ENCODE data around the gene ME3.
"Not testable (repeated sequence)": the region's sequence is repeated elsewhere in the genome, so short reads cannot be mapped to it uniquely, and the experiment has no call there.

ME3 gene

DNA sequence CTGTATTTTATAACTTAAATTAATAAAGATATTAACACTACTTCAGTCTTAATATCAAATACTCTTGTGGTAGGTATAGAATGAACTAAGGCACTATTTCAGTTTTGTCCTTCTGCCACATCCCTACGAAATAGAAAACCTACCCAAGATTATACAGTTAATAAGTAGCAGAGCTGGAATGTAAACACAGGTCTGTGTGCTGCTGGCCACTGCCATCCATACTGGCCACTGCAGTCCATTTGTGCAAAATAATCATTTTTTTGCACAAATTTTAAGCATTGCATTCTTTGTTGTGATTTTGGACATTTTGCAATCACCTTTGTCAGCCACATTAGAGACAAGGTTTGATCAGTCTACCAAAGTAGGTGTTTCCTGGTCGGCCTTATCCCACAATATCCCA lies 91.9 kb downstream of the ME3 start:
- no peak for DNase-seq

DNA sequence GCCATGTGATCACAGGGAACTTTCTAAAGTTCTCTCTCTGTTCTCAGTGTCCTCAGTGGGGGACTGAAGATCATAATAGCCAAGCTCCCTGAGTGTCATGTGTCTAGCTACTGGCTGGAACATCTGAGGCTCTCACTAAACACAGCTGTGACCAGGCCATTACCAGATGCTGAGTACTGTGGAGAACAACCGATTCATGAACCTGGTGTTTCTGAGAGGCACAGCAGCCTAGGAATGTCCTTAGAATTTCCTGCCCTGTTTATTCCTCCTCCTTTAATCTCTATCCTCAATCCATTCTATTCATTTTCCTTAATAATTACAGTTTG lies 93.0 kb downstream of the ME3 start:
- DNase-seq, result no peak

DNA sequence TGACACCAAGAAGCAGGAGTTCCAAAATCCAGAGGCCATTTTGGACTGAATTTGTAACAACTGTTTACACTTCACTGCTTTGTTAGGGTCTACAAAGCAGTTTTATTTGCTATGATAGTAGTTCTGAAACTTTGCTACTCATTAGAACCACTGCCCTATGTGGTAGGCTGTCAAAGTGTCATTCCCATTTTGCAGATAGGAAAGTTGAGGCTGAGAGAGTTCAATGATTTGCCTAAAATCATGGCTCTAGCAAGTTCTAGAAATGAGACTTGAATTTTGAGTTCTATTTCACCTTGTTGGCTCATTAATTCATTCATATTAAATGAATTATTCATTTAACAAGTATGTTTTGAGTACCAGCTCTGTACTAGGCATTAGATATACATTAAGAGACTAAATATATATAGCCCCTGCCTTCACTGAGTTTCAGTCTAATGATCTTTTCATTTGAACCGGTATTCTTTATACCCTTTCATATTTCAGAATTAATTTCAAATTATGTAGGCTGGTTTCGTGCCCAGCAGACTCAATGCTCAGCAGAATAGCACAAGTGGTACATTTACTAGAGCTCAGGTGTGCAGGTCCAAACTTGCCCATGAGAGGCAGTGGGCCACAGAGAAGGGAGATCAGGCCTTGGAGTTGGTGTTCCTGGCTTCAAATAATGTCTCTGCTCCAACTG lies 93.5 kb downstream of the ME3 start:
- no peak for DNase-seq

- DNase-seq, result no peak
Observed at GRCh38 chr11:86577644-86578636, 94.5 kb downstream of the ME3 start.

- DNase-seq, result no peak
Observed at GRCh38 chr11:86576946-86577624, 95.3 kb downstream of the ME3 start.

GRCh38 chr11:86575927-86576326 lies 96.5 kb downstream of the ME3 start:
- DNase-seq, result no peak

DNA sequence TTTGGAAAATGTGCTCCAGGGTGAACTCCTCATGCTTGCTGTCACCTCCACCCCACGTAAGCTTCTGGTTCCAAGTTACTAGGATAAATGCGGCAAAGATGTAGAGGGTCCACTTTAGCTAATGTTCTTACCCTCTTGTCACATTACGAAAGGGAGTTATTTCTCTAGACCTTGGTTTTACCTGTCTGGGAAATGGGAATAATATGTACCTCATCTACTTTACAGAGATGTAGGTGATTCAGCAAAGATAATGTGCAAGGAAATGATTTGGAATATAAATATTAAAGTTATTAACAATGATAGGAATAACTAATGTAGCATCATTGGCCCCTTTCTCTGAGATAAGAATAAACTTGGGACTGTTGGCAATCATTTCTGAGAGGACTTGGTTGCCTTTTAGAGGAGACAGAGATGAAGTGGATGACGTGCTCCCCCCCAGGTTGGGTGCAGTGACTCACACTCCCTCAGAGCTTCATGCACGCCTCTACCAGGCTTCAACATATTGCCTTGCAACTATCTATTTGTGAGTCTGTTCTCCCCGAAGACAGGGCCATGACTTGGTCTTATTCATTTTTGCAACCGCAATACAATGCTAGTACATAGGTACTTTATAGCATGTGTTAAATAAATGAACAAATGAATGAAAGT lies 97.1 kb downstream of the ME3 start:
- DNase-seq, result no peak

- no peak for DNase-seq
Observed at GRCh38 chr11:86574493-86575207, 97.8 kb downstream of the ME3 start.

- DNase-seq, result peak; percentile 27
Observed at GRCh38 chr11:86571273-86571948, 101.0 kb downstream of the ME3 start.

GRCh38 chr11:86570451-86570850 lies 102.0 kb downstream of the ME3 start:
- DNase-seq, result no peak

- DNase-seq, result no peak
Observed at GRCh38 chr11:86570020-86570419, 102.4 kb downstream of the ME3 start.

- DNase-seq, result no peak
Observed at GRCh38 chr11:86569109-86569508, 103.3 kb downstream of the ME3 start.

GRCh38 chr11:86565801-86566312 lies 106.6 kb downstream of the ME3 start:
- no peak for DNase-seq

- DNase-seq, result no peak
Observed at GRCh38 chr11:86565388-86565787, 107.0 kb downstream of the ME3 start.

- not testable (repeated sequence) for DNase-seq
Observed at GRCh38 chr11:86562842-86563241, 109.6 kb downstream of the ME3 start.

DNA sequence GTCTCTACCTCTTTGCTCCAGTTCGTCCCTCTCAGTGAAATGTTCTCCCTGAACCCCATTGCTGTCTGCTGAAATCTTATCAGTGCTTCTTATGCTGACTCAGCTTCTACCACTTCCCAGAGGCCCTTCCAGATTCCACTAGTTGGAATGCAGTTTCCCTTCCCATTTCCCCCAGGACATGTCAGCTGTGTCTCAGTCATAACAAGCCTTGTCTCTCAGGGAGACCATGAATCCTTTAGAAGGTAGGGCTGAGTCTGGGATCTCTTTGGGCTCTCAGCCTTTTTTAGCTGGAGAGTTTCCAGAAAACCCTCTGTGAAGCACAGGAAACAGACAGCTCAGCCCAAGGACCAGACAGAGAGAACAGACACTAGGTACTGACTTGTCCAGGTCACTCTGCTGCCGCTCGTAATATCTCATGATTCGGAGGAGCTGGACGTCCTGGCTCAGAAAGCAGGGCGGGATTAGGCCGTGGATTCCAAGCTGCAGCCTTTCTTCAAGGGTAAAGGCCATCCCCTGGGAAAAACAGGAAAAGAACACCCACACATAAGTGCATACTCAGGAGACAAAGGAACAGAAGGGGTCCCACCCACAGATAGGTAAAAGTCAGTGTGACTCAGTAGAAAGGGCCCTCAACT lies 113.0 kb downstream of the ME3 start:
- DNase-seq, result no peak

DNA sequence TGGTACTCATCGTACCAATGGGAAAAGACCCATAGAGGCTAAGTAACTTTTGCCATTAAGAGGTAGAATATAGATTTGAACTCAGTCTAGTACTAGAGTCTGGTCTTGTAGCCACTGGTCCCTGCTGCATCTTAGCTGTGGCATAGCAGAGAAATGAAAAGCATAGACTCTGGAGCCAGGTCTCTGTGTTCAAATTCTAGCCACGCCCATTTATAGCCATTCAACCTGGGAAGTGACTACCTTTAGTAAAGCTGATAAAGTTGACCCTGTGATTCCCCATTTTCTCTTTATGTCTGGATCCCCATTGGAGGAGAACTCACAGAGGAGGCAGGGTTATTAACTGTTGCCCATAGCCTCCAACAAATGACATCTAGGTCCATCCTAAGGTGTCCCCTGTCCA lies 113.6 kb downstream of the ME3 start:
- no peak for DNase-seq

GRCh38 chr11:86558207-86558606 lies 114.2 kb downstream of the ME3 start:
- DNase-seq, result no peak

DNA sequence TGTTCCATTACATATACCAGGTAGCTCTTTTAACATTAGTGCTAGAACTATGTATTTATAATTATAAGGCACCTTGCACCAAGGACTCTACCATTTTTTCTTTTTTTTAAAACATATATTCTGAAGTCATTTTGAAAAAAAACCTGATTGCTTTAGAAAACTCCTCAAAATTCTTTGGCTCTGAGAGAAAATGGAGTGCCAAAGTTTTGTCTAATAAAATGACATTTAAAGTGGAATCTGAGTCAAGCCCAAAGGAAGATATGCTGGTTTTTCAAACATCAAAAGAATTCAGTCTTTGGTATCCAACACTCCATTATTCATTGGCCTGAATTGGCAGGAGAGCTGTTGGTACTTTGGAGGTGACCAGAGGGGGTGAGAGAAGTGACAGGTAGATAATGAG lies 116.5 kb downstream of the ME3 start:
- DNase-seq, result no peak

DNA sequence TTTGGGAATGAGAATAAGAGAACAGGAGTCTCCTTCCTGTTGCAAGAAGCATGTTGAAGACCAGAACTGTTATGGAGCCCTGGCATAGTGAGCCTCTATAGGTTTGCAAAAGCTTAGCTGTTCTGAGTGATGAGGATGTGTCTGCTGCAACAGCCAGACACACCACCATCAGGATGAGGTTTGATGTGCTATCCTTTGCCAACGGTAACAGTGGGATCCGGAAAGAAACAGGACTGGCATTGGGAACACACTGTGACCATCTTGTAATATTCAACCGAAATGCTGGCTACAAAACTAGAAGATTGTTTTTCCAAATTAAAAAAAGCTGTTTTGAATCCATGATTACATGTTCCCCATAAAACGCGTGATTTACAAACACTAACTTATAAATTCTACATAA lies 117.0 kb downstream of the ME3 start:
- DNase-seq, result no peak

- no peak for DNase-seq
Observed at GRCh38 chr11:86553265-86553664, 119.2 kb downstream of the ME3 start.

Measured in hematopoietic multipotent progenitor cell treated with erythropoietin and hydrocortisone succinate and interleukin-3 and kit ligand, for 8 days (in vitro differentiated cells).